Measurements from ENCODE around the gene EIF4E1B.

EIF4E1B gene

GRCh38 chr5:176608142-176608705 lies 22.3 kb upstream of the EIF4E1B start:
- no peak overlapping the region for H3K4ac ChIP-seq (ENCODE audit: low read depth, low read length)
- H4K91ac ChIP-seq (ENCODE audit: low read depth, low read length): no peak overlapping the region
- H3K36me3 ChIP-seq (ENCODE audit: control insufficient read depth in 1 of 2, insufficient read depth in 2 of 2, low read length in 2 of 2): no peaks in the 10 kb centered on the region
- peak in 1 of 2 donors; percentile 13 for DNase-seq
- no peak overlapping the region for H3K14ac ChIP-seq (ENCODE audit: low read length)
- H3K18ac ChIP-seq (ENCODE audit: low read length): no peak overlapping the region
- no peak overlapping the region for H2AFZ ChIP-seq (ENCODE audit: insufficient read depth, low read length, poor library complexity)
- no peak overlapping the region for H2AK5ac ChIP-seq (ENCODE audit: low read length)
- no peaks in the 10 kb centered on the region for H3K9me3 ChIP-seq (ENCODE audit: insufficient read depth, low read depth, low read length)
- H4K8ac ChIP-seq (ENCODE audit: low read depth, low read length): no peak overlapping the region
- no peak overlapping the region for H3K4me3 ChIP-seq (ENCODE audit: low read depth, low read length)
- H3K4me2 ChIP-seq (ENCODE audit: low read length): no peak overlapping the region
- no peak overlapping the region for H2BK12ac ChIP-seq (ENCODE audit: low read length)
- no peak overlapping the region for H2BK120ac ChIP-seq (ENCODE audit: insufficient read depth, low read length, poor library complexity)
- H3K23ac ChIP-seq (ENCODE audit: low read length): no peak overlapping the region
- no peak overlapping the region for H3K9ac ChIP-seq (ENCODE audit: low read length)
- no peaks in the 10 kb centered on the region for H3K27me3 ChIP-seq (ENCODE audit: insufficient read depth, low read length)
- H3K79me1 ChIP-seq (ENCODE audit: low read length): no peaks in the 10 kb centered on the region
- no CpG with 5 or more reads among the region's 4 CpGs for WGBS (ENCODE audit: extremely low coverage, insufficient coverage, insufficient read length)
- H3K4me1 ChIP-seq (ENCODE audit: control insufficient read depth in 1 of 2, insufficient read depth in 2 of 2, low read length in 2 of 2): peaks cover 4 to 7% of the 10 kb centered on the region in 2 experiments
- no peaks in the 10 kb centered on the region for H3K79me2 ChIP-seq (ENCODE audit: control insufficient read depth, insufficient read depth, low read length, poor library complexity)
- no peak overlapping the region for H3K27ac ChIP-seq (ENCODE audit: low read depth, low read length)
- H2BK5ac ChIP-seq (ENCODE audit: low read depth, low read length, poor library complexity): no peak overlapping the region
- H4K12ac ChIP-seq (ENCODE audit: low read depth, low read length): no peak overlapping the region

DNA sequence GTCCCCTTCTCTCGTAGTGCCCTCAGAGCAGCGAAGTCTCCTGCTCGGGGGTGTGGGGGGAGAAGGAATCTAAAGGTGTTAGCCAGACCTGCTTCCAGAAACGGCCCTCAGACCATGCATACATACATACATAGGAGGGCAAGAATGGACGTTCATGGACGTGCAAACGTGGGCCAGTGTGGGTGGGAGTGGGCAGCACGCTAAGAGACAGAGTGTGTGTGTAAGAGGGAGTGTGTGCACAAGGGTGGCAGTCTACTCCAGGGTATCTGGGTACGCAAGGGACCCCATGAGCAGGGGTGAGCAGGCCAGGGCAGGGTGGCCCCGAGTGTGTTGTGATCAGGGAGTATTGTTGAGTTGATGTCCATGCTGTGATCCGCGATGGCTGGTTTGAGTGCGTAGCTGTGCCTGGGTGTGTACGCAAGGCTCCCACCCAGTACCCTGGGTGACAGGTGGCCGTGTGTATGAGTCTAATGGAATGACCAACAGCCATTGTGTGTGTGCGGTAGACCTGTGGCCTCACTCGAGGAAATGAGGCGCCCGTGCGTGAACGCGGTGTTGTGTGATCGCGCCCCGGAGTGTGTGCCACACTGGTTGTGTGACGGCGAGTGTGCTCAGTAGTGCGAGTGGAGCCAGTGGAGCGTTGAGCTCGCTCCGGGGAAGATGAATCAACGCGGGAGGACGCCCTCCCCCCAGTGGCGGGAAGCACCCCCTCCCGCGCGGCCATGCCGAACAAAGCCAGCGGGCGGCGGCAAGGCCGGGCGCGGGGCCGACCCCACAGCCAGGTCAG lies 21.3 kb upstream of the EIF4E1B start:
- no peak overlapping the region for H3K14ac ChIP-seq (ENCODE audit: low read length)
- H4K8ac ChIP-seq (ENCODE audit: low read depth, low read length): no peak overlapping the region
- no peaks in the 10 kb centered on the region for H3K36me3 ChIP-seq (ENCODE audit: control insufficient read depth in 1 of 2, insufficient read depth in 2 of 2, low read length in 2 of 2)
- no CpG with 5 or more reads among the region's 46 CpGs for WGBS (ENCODE audit: extremely low coverage, insufficient coverage, insufficient read length)
- H3K27me3 ChIP-seq (ENCODE audit: insufficient read depth, low read length): no peaks in the 10 kb centered on the region
- H3K23ac ChIP-seq (ENCODE audit: low read length): no peak overlapping the region
- H4K12ac ChIP-seq (ENCODE audit: low read depth, low read length): no peak overlapping the region
- H2AFZ ChIP-seq (ENCODE audit: insufficient read depth, low read length, poor library complexity): no peak overlapping the region
- H3K18ac ChIP-seq (ENCODE audit: low read length): no peak overlapping the region
- H3K79me2 ChIP-seq (ENCODE audit: control insufficient read depth, insufficient read depth, low read length, poor library complexity): no peaks in the 10 kb centered on the region
- H3K4me1 ChIP-seq (ENCODE audit: control insufficient read depth in 1 of 2, insufficient read depth in 2 of 2, low read length in 2 of 2): peaks cover 4 to 7% of the 10 kb centered on the region in 2 experiments
- H3K9me3 ChIP-seq (ENCODE audit: insufficient read depth, low read depth, low read length): no peaks in the 10 kb centered on the region
- no peak overlapping the region for H3K4ac ChIP-seq (ENCODE audit: low read depth, low read length)
- peak overlapping the region; percentile 50 for H3K4me3 ChIP-seq (ENCODE audit: low read depth, low read length)
- H2BK120ac ChIP-seq (ENCODE audit: insufficient read depth, low read length, poor library complexity): no peak overlapping the region
- H3K27ac ChIP-seq (ENCODE audit: low read depth, low read length): no peak overlapping the region
- H2BK12ac ChIP-seq (ENCODE audit: low read length): no peak overlapping the region
- no peak for DNase-seq
- H3K4me2 ChIP-seq (ENCODE audit: low read length): peak overlapping the region; percentile 56
- H2BK5ac ChIP-seq (ENCODE audit: low read depth, low read length, poor library complexity): no peak overlapping the region
- H2AK5ac ChIP-seq (ENCODE audit: low read length): no peak overlapping the region
- no peak overlapping the region for H3K9ac ChIP-seq (ENCODE audit: low read length)
- H4K91ac ChIP-seq (ENCODE audit: low read depth, low read length): no peak overlapping the region
- no peaks in the 10 kb centered on the region for H3K79me1 ChIP-seq (ENCODE audit: low read length)

DNA sequence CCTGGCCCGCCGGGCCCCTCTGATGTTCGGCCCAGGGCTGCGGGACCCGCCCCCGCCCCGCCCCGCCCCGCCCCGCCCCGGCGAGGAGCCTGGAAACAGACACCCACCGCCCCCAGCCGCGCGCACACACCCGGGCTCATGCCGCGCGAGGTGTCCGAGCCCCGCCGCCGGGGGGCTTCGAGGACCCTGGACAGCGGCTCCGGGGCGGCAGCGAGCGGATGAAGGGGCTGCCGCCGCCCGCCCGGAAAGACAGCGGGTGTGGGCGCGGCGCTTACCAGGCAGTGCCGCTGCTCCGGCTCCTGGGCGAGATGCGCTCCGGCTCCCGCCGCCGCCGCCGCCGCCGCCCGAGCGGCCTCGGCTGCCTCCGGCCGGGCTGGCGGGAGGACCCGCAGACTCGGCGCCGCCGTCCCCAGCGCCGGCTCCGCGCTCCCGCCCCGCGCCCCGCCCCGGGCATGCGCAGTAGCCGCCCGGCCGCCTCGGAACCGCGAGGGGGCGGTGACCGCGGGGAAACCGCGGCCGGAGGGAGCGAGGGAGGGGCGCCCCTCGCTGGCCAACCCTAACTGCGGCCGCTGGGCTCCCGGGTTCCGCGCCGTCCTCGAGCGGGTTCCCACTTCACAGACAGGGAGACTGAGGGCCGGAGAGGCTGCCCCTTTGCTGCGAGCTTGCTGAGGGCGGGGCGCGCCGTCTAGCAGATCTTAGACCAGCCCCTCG lies 20.6 kb upstream of the EIF4E1B start, which contains the start of gene GPRIN1:
GPRIN1 (minus strand) TSS at position 433 of the 711 bp plus-strand sequence. CDS start 10,322 bp downstream, outside the sequence.
- peak within 1 kb of the TSS; percentile 69 for H3K4me3 ChIP-seq (ENCODE audit: low read depth, low read length)

GRCh38 chr5:176610435-176610773 lies 20.1 kb upstream of the EIF4E1B start:
- no peak overlapping the region for H3K27ac ChIP-seq (ENCODE audit: low read depth, low read length)
- peak overlapping the region; percentile 25 for H4K8ac ChIP-seq (ENCODE audit: low read depth, low read length)
- no peak overlapping the region for H2BK5ac ChIP-seq (ENCODE audit: low read depth, low read length, poor library complexity)
- no peak overlapping the region for H2BK12ac ChIP-seq (ENCODE audit: low read length)
- no peaks in the 10 kb centered on the region for H3K36me3 ChIP-seq (ENCODE audit: control insufficient read depth in 1 of 2, insufficient read depth in 2 of 2, low read length in 2 of 2)
- no peak overlapping the region for H3K18ac ChIP-seq (ENCODE audit: low read length)
- H3K4me2 ChIP-seq (ENCODE audit: low read length): peak overlapping the region; percentile 65
- no peak overlapping the region for H4K91ac ChIP-seq (ENCODE audit: low read depth, low read length)
- H3K79me1 ChIP-seq (ENCODE audit: low read length): no peaks in the 10 kb centered on the region
- no peak overlapping the region for H3K14ac ChIP-seq (ENCODE audit: low read length)
- no peaks in the 10 kb centered on the region for H3K27me3 ChIP-seq (ENCODE audit: insufficient read depth, low read length)
- H3K23ac ChIP-seq (ENCODE audit: low read length): no peak overlapping the region
- H3K9me3 ChIP-seq (ENCODE audit: insufficient read depth, low read depth, low read length): no peaks in the 10 kb centered on the region
- peak overlapping the region; percentile 77 for H2AFZ ChIP-seq (ENCODE audit: insufficient read depth, low read length, poor library complexity)
- no peak for DNase-seq
- H2BK120ac ChIP-seq (ENCODE audit: insufficient read depth, low read length, poor library complexity): no peak overlapping the region
- no peak overlapping the region for H2AK5ac ChIP-seq (ENCODE audit: low read length)
- H3K9ac ChIP-seq (ENCODE audit: low read length): no peak overlapping the region
- no peaks in the 10 kb centered on the region for H3K79me2 ChIP-seq (ENCODE audit: control insufficient read depth, insufficient read depth, low read length, poor library complexity)
- H3K4me1 ChIP-seq (ENCODE audit: control insufficient read depth in 1 of 2, insufficient read depth in 2 of 2, low read length in 2 of 2): peaks cover 4 to 7% of the 10 kb centered on the region in 2 experiments
- no peak overlapping the region for H3K4ac ChIP-seq (ENCODE audit: low read depth, low read length)
- H4K12ac ChIP-seq (ENCODE audit: low read depth, low read length): no peak overlapping the region
- H3K4me3 ChIP-seq (ENCODE audit: low read depth, low read length): peak overlapping the region; percentile 69
- no CpG with 5 or more reads among the region's 31 CpGs for WGBS (ENCODE audit: extremely low coverage, insufficient coverage, insufficient read length)

More for the DNA sequence above, 20.6 kb upstream of the EIF4E1B start, which contains the start of gene GPRIN1:
- Histone ChIP-seq H3K4ac (ENCODE audit: low read depth, low read length) (no peak within 1 kb of the TSS), H3K4me1 (ENCODE audit: control insufficient read depth in 1 of 2, insufficient read depth in 2 of 2, low read length in 2 of 2) (peaks cover 4 to 7% of the 10 kb centered on the region in 2 experiments), H3K4me2 (ENCODE audit: low read length) (peak within 1 kb of the TSS; percentile 65), H3K36me3 (ENCODE audit: control insufficient read depth in 1 of 2, insufficient read depth in 2 of 2, low read length in 2 of 2) (no peaks in the 10 kb centered on the region), H3K27ac (ENCODE audit: low read depth, low read length) (no peak within 1 kb of the TSS), H3K9me3 (ENCODE audit: insufficient read depth, low read depth, low read length) (no peaks in the 10 kb centered on the region), H2AFZ (ENCODE audit: insufficient read depth, low read length, poor library complexity) (peak within 1 kb of the TSS; percentile 77), H4K12ac (ENCODE audit: low read depth, low read length) (no peak within 1 kb of the TSS), H4K91ac (ENCODE audit: low read depth, low read length) (no peak within 1 kb of the TSS), H3K27me3 (ENCODE audit: insufficient read depth, low read length) (no peaks in the 10 kb centered on the region), H3K14ac (ENCODE audit: low read length) (no peak within 1 kb of the TSS), H3K18ac (ENCODE audit: low read length) (no peak within 1 kb of the TSS), H3K79me2 (ENCODE audit: control insufficient read depth, insufficient read depth, low read length, poor library complexity) (no peaks in the 10 kb centered on the region), H2BK12ac (ENCODE audit: low read length) (no peak within 1 kb of the TSS), H3K9ac (ENCODE audit: low read length) (no peak within 1 kb of the TSS), H2BK120ac (ENCODE audit: insufficient read depth, low read length, poor library complexity) (no peak within 1 kb of the TSS), H3K23ac (ENCODE audit: low read length) (no peak within 1 kb of the TSS), H2BK5ac (ENCODE audit: low read depth, low read length, poor library complexity) (no peak within 1 kb of the TSS), H3K79me1 (ENCODE audit: low read length) (no peaks in the 10 kb centered on the region), H2AK5ac (ENCODE audit: low read length) (no peak within 1 kb of the TSS), H4K8ac (ENCODE audit: low read depth, low read length) (peak within 1 kb of the TSS; percentile 25)
- no CpG with 5 or more reads among the region's 101 CpGs for WGBS (ENCODE audit: extremely low coverage, insufficient coverage, insufficient read length)
- DNase-seq: peak; percentile 29 to 77

Data from trophoblast cell (in vitro differentiated cells and primary cell).